VCaP (cell line): Measurements from ENCODE around the gene LDB1.

Experiments
- H3K27ac ChIP-seq: fragments of 450-650 bp; 2 replicates; pipeline ENCODE4 v1.5.1; 2017
- CTCF ChIP-seq: fragments of 450-650 bp; conservative IDR thresholded peaks from 2 replicates; pipeline ENCODE4 v1.5.1; 2017; ENCODE audit warnings: mild to moderate bottlenecking, moderate library complexity

LDB1 gene

GRCh38 chr10:102153093-102153620, 33.0 kb upstream of the LDB1 start:
- no peak for TF ChIP-seq CTCF
- H3K27ac ChIP-seq = peak overlapping the region; percentile 94

- peak overlapping the region; percentile 94 for H3K27ac ChIP-seq
- no peak for TF ChIP-seq CTCF
Measured at GRCh38 chr10:102152545-102152890, 32.4 kb upstream of the LDB1 start.

GRCh38 chr10:102151774-102152544, 31.8 kb upstream of the LDB1 start, which contains the start of gene NOLC1:
Gene NOLC1 (plus strand): TSS chr10:102152389. CDS start chr10:102152411, 22 bp downstream.
- no peak for TF ChIP-seq CTCF
- peak within 1 kb of the TSS; percentile 94 for H3K27ac ChIP-seq

- H3K27ac ChIP-seq = peak overlapping the region; percentile 94
- TF ChIP-seq CTCF = no peak
Measured at GRCh38 chr10:102150970-102151773, 31.0 kb upstream of the LDB1 start.

- no peak overlapping the region; the same call in 1 of the 2 replicates for H3K27ac ChIP-seq
- no peak for TF ChIP-seq CTCF
Measured at GRCh38 chr10:102148275-102148674, 28.1 kb upstream of the LDB1 start.

- no peak for TF ChIP-seq CTCF
- no peak overlapping the region for H3K27ac ChIP-seq
Measured at GRCh38 chr10:102147561-102147960, 27.4 kb upstream of the LDB1 start.

- no peak for TF ChIP-seq CTCF
- no peak overlapping the region for H3K27ac ChIP-seq
Measured at GRCh38 chr10:102146971-102147428, 26.8 kb upstream of the LDB1 start.
